Neural crest cell (in vitro differentiated cells): ENCODE data around the gene IDH3B. TPM values are rescaled to one million over a fixed set of nuclear protein-coding genes. Genes with fewer than 3 reads are reported as not detected.

Experiments
- DNase-seq: peaks from one replicate; pipeline ENCODE4 v3.0.0; 2021; ENCODE audit warnings: low read depth, mixed read lengths, low spot score
- H3K27ac Mint-ChIP-seq: one replicate; pipeline ENCODE4 v1.8.0; 2021; ENCODE audit warnings: mild to moderate bottlenecking, mixed read lengths; ENCODE audit not compliant: unreplicated experiment
- H3K27me3 Mint-ChIP-seq: 2 replicates; pipeline ENCODE4 v1.8.0; 2021; ENCODE audit warnings: low read depth, mild to moderate bottlenecking, mixed read lengths
- H3K36me3 Mint-ChIP-seq: 2 replicates; pipeline ENCODE4 v1.8.0; 2021; ENCODE audit warnings: low read depth, mild to moderate bottlenecking, mixed read lengths
- H3K4me1 Mint-ChIP-seq: 2 replicates; pipeline ENCODE4 v1.8.0; 2021; ENCODE audit warnings: mixed read lengths
- H3K4me3 Mint-ChIP-seq: one replicate; pipeline ENCODE4 v1.8.0; 2021; ENCODE audit warnings: mild to moderate bottlenecking, mixed read lengths
- H3K9me3 Mint-ChIP-seq: 2 replicates; pipeline ENCODE4 v1.8.0; 2021; ENCODE audit warnings: mixed read lengths
- total RNA-seq: library from RNA; stranded (reverse); gene quantifications from 2 replicates; pipeline ENCODE4 v1.2.1, GENCODE V29; 2021
- TF ChIP-seq, protein P1 (sequence below): fragments of 200-600 bp; sonication (generic); conservative IDR thresholded peaks from 2 replicates; pipeline ENCODE4 v1.5.0; 2021; ENCODE audit warnings: antibody characterized with exemption, mild to moderate bottlenecking

Gene IDH3B
- total RNA-seq, 1 donor from 2014 or later, result 100 TPM

DNA sequence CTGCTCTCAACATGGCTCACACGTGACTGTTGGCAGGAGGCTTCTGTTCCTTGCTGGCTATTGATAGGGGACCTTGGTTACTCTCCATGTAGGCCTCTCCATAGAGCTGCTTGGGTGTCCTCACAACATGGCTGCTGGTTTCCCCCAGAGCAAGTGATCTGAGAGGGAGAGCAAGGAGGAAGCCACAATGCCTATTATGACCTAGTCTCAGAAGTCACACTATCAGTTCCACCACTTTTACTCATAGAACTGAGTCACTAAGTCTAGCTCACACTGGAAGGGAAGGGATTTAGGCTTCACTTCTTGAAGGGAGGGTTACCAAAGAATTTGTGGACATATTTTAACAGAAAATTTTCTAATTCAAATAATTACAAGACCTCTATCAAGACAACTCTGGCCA is 20.3 kb downstream of the IDH3B start:
- no peak for DNase-seq
- no peaks in the 10 kb centered on the region for H3K4me1 Mint-ChIP-seq
- H3K27me3 Mint-ChIP-seq, result no peaks in the 10 kb centered on the region

DNA sequence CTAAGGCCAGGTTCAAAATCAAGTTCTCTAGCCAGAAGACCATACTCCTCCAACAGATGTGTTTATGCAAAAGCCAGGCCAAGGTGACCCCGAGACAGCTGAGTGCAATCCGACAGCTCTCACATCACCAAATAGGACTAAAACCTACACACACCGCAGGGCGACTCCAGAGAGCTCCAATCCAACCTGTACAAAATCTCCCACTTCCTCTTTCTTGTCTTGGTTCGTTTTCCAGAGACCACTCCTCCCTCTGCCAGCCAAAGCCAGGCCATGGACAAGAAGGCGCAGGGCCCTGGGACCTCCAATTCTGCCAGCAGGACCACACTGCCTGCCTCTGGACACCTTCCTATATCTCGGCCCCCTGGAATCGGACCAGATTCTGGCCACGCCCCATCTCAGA is 23.1 kb downstream of the IDH3B start:
- H3K9me3 Mint-ChIP-seq, result no peaks in the 10 kb centered on the region
- no peaks in the 10 kb centered on the region for H3K36me3 Mint-ChIP-seq
- DNase-seq, result no peak
- TF ChIP-seq, protein P1, sequence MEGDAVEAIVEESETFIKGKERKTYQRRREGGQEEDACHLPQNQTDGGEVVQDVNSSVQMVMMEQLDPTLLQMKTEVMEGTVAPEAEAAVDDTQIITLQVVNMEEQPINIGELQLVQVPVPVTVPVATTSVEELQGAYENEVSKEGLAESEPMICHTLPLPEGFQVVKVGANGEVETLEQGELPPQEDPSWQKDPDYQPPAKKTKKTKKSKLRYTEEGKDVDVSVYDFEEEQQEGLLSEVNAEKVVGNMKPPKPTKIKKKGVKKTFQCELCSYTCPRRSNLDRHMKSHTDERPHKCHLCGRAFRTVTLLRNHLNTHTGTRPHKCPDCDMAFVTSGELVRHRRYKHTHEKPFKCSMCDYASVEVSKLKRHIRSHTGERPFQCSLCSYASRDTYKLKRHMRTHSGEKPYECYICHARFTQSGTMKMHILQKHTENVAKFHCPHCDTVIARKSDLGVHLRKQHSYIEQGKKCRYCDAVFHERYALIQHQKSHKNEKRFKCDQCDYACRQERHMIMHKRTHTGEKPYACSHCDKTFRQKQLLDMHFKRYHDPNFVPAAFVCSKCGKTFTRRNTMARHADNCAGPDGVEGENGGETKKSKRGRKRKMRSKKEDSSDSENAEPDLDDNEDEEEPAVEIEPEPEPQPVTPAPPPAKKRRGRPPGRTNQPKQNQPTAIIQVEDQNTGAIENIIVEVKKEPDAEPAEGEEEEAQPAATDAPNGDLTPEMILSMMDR, result no peak
- H3K4me1 Mint-ChIP-seq, result no peaks in the 10 kb centered on the region
- H3K27me3 Mint-ChIP-seq, result peaks cover 10% of the 10 kb centered on the region
- H3K27ac Mint-ChIP-seq, result no peak overlapping the region
- no peak overlapping the region for H3K4me3 Mint-ChIP-seq

More for the DNA sequence above, 20.3 kb downstream of the IDH3B start:
- Mint-ChIP-seq H3K4me3 (no peak overlapping the region), H3K27ac (no peak overlapping the region), H3K9me3 (no peaks in the 10 kb centered on the region), H3K36me3 (no peaks in the 10 kb centered on the region)
- TF ChIP-seq, protein P1, result no peak

DNA sequence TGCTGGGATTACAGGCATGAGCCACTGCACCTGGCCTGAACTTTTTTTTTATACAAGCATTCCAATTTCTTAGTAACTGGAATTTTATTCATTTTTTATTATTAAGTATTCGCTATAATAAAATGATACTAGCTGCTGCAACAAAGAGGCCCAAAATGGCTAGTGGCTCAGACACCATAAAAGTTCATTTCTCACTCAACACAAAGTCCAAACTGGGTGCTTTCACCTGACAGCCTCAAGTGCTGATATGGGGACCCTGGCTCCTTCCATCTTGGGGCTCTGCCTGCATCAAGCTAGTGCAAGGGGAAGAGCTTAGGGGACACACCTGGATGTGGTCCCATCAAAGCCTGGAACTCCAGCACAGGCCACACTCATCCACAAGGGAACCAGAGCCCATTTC is 23.8 kb downstream of the IDH3B start:
- Mint-ChIP-seq H3K27ac (no peak overlapping the region), H3K9me3 (no peaks in the 10 kb centered on the region), H3K27me3 (peaks cover 16% of the 10 kb centered on the region), H3K4me1 (no peaks in the 10 kb centered on the region), H3K36me3 (no peaks in the 10 kb centered on the region), H3K4me3 (no peak overlapping the region)
- TF ChIP-seq, protein P1, result no peak
- DNase-seq, result no peak

DNA sequence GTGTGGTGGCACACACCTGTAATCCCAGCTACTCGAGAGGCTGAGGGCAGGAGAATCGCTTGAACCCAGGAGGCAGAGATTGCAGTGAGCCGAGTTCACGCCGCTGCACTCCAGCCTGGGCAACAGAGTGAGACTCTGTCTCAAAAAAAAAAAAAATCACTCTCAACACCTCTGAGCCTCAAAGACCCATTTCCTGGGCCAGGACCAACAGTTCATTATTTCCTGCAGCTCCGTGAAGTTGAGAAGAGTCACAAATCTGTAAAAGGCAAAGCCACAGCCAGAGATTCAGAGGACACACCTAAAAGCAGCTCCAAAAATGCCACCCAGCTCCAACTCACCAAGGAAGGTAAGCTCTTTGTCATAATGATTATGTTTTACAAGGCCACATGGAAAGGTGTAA is 26.8 kb downstream of the IDH3B start:
- Mint-ChIP-seq H3K4me3 (no peak overlapping the region), H3K27me3 (peaks cover 44% of the 10 kb centered on the region)

DNA sequence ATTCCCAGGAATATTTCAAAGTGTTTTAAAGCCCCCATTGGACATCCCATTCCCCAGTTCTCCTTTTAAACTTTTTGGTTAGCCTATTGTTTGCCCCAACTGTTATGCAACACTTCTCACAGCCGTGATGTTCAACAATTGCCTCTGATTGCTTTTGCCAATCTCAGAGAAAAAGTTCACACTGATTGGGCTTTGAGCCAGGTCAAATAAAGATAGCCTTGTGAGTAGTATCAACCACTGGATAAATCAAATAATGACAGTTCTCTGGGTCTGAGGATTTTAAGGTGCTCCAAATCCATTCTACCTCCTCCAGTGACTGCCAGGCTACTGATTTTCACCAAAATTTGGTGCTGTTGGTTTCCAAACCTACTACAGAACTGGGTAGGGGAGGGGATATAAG is 30.6 kb downstream of the IDH3B start:
- Mint-ChIP-seq H3K27ac (no peak overlapping the region), H3K36me3 (no peaks in the 10 kb centered on the region), H3K9me3 (no peaks in the 10 kb centered on the region), H3K4me3 (no peak overlapping the region), H3K4me1 (no peaks in the 10 kb centered on the region), H3K27me3 (peaks cover 69% of the 10 kb centered on the region)
- DNase-seq, result no peak
- TF ChIP-seq, protein P1, result no peak

More for the DNA sequence above, 26.8 kb downstream of the IDH3B start:
- no peaks in the 10 kb centered on the region for H3K36me3 Mint-ChIP-seq
- H3K4me1 Mint-ChIP-seq, result no peaks in the 10 kb centered on the region
- TF ChIP-seq, protein P1, result no peak
- no peak for DNase-seq
- no peaks in the 10 kb centered on the region for H3K9me3 Mint-ChIP-seq
- H3K27ac Mint-ChIP-seq, result no peak overlapping the region

DNA sequence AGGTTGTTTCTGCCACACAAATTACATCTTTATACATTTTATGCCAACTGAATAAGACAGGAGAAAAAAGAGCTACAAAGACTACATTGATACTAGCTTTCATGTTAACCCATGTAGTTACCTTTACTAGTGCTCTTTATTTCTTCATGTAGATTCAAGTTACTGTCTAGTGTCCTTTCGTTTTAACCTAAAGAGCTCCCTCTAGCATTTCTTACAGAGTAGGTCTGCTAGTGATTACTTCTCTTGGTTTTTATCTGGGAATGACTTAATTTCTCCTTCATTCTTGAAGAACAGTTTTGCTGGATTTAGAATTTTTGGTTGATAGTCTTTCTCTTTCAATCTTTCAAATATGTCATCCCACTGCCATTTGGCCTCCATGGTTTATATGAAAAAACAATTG is 32.8 kb downstream of the IDH3B start:
- Mint-ChIP-seq H3K4me3 (no peak overlapping the region), H3K27ac (no peak overlapping the region), H3K4me1 (no peaks in the 10 kb centered on the region), H3K27me3 (peaks cover 70% of the 10 kb centered on the region), H3K9me3 (no peaks in the 10 kb centered on the region), H3K36me3 (no peaks in the 10 kb centered on the region)
- TF ChIP-seq, protein P1, result no peak
- no peak for DNase-seq
